ENCODE data around the gene CFAP97D1.
A peak's percentile ranks its signal among the peaks of the same experiment; 100 is the strongest.

The CFAP97D1 gene

DNA sequence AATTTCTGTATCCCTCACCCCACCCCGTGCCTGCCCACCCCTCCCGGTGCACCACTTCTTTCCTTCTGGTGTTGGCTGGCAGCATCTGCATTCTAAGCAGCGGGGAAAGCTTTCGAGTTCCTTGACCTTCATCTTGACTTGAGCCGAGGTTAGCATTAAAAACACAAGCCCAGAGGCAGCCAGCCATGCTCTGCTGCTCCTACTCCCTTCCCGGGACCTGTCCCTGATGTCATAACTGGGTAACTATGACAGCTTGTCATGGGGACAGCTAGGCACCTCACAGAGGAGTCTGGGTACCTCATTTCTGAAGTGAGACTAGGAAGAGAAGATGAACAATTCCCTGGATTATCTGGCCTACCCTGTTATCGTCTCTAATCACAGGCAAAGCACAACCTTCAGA lies at the start of gene CFAP97D1:
TSS of gene CFAP97D1 (plus strand) at position 301 of the 400 bp plus-strand sequence. CDS start at position 329, 28 bp downstream.
- DNase-seq (ENCODE audit: low read depth), result no peak
- peak within 1 kb of the TSS; percentile 85 for H3K4me3 ChIP-seq (ENCODE audit: low read depth, low read length)

- peak; percentile 38 for DNase-seq (ENCODE audit: low read depth)
These were observed 47.3 kb upstream of the CFAP97D1 start for GRCh38 chr17:43732958-43733357.

DNA sequence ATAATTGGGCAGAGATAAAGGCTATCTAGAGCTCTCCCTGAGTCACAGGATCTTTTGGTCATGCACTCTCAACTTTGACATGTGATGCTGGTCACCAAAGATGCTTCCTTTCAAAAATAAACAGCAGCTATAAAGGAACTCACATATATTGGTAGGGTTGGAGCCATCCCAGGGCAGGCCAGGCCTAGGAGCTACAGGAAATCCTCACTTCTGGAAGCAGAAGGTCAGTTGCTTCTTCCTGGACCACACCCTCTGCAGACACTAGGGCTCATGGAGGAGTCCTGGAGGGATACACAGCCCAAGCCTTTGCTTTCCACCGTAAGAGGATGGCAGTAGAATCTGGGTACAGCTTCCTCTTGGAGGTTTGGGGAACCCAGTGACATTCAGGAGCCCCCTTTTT lies 46.3 kb upstream of the CFAP97D1 start:
- no peak overlapping the region for H3K4me3 ChIP-seq (ENCODE audit: low read depth, low read length)
- no peak for DNase-seq (ENCODE audit: low read depth)

More at GRCh38 chr17:43732958-43733357, 47.3 kb upstream of the CFAP97D1 start:
- H3K4me3 ChIP-seq (ENCODE audit: low read depth, low read length), result no peak overlapping the region

DNA sequence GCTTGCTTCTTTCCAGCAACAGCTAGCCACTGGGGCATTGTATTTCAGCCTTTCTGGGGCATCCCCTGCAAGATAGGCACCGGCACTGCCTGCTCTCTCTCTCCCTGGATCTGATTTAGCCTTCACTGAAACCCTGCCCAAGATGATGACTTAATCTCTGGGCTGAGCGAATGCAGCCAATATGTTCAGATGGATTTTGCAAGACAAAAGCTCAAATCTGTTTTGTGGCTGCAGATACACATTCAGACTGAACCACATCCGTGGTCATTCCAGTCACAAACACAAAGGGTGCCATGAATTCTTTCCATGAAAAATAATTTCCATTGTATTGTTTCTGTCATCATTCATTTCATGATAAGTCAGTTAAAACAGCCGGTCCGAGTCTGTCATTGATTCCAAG lies 45.9 kb upstream of the CFAP97D1 start:
- H3K4me3 ChIP-seq (ENCODE audit: low read depth, low read length), result no peak overlapping the region
- DNase-seq (ENCODE audit: low read depth), result peak; percentile 43

DNA sequence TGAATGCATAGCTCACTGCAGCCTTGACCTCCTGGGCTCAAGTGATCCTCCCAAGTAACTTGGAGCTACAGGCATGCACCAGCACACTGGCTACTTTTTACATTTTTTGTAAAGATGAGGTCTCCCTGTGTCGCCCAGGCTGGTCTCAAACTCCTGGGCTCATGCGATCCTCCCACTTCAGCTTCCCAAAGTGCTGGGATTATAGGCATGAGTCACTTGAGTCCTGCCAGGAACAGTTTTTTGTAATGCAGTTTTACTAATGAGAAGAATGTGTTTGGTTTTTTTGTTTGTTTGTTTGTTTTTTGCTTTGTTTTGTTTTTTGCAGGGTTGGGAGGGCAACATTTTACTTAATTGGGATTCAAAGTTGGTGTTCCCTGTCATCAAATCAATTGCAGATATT lies 43.8 kb upstream of the CFAP97D1 start:
- DNase-seq (ENCODE audit: low read depth), result no peak
- no peak overlapping the region for H3K4me3 ChIP-seq (ENCODE audit: low read depth, low read length)

DNA sequence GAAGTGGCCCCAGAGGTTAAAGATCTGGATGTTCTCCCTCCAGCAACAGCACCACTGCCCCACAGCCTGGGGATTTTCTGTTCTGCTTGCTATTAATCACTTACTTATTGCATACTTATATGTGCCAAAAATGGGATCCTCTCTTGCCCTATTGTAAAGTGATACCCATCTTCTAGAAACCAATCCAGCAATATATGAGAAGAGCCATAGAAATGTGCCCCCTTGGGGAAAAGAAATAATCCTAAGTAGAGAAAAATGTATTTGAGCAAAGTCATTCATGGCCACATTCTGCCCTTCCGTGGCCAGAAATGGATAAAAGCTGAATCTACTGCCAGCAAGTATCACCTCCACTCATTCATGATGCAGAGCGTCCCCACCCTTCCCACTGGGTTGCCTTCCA lies 42.5 kb upstream of the CFAP97D1 start:
- H3K4me3 ChIP-seq (ENCODE audit: low read depth, low read length), result no peak overlapping the region

DNA sequence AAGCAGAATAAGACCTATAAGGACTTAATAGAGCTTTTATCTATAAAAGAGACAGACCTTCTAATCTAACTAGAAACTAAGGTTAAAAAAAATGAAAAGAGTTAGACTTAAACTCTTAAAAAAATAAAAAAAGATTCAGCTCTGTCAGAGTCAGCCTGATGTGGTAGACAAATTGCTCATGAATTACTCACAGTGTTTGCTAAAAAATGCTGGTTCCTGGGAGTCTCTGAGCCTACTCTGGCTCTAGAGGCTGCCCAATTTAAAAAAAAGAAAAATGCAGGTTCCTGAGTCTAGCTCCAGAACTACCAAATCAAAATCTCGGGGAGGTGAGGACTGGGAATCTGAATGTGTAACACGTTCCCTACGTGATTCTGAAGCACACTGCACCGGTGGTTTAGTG lies 39.7 kb upstream of the CFAP97D1 start:
- no peak for DNase-seq (ENCODE audit: low read depth)
- H3K4me3 ChIP-seq (ENCODE audit: low read depth, low read length), result no peak overlapping the region

More for the DNA sequence above, 42.5 kb upstream of the CFAP97D1 start:
- no peak for DNase-seq (ENCODE audit: low read depth)

DNA sequence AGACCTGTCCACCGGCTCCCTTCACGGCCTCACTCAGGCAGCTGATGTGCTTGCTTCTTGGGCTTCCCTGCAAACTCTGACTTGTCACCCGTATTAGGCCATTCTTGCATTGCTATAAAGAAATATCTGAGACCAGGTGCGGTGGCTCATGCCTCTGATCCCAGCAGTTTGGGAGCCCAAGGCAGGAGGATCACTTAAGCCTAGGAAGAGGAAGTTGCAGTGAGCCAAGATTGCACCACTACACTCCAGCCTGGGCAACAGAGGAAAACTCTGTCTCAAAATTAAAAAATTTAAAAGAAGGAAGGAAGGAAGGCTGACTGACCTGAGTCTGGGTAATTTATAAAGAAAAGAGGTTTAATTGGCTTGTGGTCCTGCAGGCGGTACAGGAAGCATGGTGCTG lies 38.6 kb upstream of the CFAP97D1 start:
- DNase-seq (ENCODE audit: low read depth), result no peak
- no peak overlapping the region for H3K4me3 ChIP-seq (ENCODE audit: low read depth, low read length)

DNA sequence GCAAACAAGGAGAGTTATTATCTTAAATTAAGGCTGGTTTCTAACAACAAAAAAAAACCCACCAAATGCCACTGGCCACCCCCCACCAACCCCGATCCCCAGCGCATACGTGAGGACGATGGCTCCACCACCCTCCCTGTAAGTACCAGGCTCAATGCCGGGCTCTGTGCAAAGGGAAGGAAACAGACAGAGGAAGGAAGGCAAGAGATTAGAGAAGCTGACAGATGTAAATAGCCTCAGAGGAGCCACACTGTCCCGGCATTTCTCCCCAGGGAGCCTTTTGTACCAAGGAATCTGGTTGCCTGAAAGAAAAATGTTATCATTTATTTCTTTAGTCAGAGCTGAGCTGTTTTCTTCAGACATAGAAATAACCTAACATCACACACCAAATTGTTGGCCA lies 34.7 kb upstream of the CFAP97D1 start:
- DNase-seq (ENCODE audit: low read depth), result no peak
- H3K4me3 ChIP-seq (ENCODE audit: low read depth, low read length), result no peak overlapping the region

- no peak for DNase-seq (ENCODE audit: low read depth)
- no peak overlapping the region for H3K4me3 ChIP-seq (ENCODE audit: low read depth, low read length)
These were observed 30.1 kb upstream of the CFAP97D1 start for GRCh38 chr17:43750153-43750552.

DNA sequence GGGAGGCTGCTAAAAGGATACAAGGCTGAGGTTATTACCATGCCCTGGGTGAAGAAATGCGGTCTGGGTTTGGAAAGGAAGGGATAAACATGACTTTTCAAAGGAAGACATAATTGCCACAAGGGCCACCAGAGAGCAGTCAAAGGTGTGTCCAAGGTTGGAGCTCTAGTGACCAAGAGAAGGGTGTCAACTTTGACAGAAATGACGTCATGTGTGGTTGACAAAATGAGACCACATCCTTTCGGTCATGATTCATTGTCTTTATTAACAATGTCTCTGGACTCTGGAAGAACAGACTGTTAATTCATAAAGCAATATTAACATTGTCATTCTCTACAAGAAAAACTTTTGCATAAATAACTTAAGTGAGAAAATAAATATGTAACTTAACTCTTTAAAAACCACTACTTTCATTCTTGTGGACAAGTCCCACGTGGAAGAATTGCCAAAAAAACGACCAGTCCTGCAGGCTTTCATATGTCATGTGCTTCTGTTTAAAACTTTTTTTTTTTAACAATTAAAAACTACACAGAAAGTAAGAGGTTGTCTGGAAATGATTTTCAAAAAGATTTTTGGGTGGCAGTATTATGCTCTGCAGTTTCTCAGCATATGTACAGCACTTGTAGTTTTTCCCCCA lies 26.6 kb upstream of the CFAP97D1 start:
- H3K4me3 ChIP-seq (ENCODE audit: low read depth, low read length), result no peak overlapping the region
- no peak for DNase-seq (ENCODE audit: low read depth)

- H3K4me3 ChIP-seq (ENCODE audit: low read depth, low read length), result peak overlapping the region; percentile 23
- no peak for DNase-seq (ENCODE audit: low read depth)
These were observed 25.3 kb upstream of the CFAP97D1 start for GRCh38 chr17:43754947-43755346.

DNA sequence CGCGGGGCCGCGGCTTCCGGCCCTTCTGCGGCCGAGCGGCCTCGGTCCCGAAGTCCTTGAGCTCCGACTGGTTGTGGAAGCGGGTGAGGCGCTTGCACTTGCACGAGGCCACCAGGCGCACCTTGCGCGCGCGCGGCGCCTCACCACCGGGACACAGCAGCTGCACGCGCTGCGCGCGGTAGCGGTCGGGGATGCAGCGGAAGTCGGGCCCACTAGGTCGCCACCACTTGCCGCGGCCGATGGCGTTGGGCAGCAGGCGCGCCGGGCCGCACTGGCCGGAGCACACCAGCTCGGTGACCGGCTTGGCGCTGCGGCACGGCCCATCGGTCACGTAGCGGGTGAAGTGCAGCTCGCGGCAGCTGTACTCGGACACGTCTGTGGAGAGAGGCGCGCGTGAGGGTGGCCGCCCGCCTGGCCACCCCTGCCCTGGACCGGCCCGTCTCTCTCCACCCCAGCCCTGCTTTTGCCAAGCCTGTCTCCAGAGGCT lies 24.8 kb upstream of the CFAP97D1 start:
- peak overlapping the region; percentile 23 for H3K4me3 ChIP-seq (ENCODE audit: low read depth, low read length)
- no peak for DNase-seq (ENCODE audit: low read depth)

DNA sequence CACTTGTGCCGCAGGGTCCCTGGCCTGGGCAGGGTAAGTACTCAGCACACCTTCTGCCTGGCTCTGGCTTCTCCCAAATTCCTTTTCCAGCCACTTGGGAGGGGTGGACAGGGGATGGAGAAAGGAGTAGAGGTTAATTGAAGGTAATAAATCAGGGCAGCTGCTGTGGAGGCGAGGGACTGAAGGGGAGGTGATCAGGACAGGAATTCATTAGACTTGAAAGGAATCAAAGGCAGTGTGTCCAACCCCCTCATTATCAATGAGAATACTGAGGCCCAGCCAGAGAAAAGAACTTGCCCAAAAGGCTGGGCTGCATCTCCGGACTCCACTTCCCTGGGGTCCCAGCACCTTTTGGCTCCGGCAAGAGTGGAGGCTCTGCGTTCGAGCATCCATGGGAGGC lies 24.0 kb upstream of the CFAP97D1 start:
- no peak for DNase-seq (ENCODE audit: low read depth)
- no peak overlapping the region for H3K4me3 ChIP-seq (ENCODE audit: low read depth, low read length)

DNA sequence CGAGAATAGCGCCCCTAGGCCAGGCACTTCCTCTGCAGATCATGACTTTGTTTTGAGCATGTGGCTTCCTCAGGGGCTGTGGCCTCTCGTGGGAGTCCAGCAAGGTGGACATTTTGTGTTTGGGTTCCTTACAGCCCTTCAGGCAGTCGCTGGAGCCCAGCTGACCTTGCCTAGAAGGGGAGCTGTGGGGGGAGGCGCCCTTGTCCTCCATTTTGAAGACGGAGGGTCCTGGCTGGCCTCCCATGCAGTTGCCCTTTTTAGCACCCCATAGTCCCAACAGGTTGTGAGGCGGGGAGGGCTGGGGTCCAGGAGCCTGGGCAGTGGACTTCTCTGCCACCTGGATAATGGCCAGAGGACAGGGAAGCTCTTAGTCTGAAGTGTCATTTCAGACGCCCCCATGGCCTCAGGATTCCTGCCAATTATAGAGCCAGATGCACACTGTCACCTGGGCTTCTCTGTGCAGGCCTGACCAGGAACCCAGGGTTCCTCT lies 23.0 kb upstream of the CFAP97D1 start:
- H3K4me3 ChIP-seq (ENCODE audit: low read depth, low read length), result no peak overlapping the region
- DNase-seq (ENCODE audit: low read depth), result no peak

DNA sequence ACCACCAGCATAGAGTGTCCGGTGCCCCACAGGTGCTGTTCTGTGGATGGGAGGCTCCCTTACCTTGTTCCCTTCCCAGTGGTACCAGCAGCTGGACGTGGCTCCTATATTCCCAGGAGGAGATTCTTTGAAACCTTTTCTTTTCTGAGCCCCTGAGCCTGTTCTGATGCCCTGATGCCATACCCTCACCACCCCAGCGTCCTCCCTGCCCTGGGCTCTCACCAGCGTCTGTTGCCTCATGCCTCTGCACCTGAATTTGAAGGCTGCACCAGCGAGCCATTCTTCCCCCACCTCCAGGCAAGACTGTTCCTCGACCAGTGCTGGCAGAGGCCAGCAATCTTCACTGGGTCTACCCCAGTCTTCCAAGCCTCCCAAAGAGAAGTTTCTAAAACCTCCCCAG lies 22.1 kb upstream of the CFAP97D1 start:
- no peak for DNase-seq (ENCODE audit: low read depth)
- no peak overlapping the region for H3K4me3 ChIP-seq (ENCODE audit: low read depth, low read length)

DNA sequence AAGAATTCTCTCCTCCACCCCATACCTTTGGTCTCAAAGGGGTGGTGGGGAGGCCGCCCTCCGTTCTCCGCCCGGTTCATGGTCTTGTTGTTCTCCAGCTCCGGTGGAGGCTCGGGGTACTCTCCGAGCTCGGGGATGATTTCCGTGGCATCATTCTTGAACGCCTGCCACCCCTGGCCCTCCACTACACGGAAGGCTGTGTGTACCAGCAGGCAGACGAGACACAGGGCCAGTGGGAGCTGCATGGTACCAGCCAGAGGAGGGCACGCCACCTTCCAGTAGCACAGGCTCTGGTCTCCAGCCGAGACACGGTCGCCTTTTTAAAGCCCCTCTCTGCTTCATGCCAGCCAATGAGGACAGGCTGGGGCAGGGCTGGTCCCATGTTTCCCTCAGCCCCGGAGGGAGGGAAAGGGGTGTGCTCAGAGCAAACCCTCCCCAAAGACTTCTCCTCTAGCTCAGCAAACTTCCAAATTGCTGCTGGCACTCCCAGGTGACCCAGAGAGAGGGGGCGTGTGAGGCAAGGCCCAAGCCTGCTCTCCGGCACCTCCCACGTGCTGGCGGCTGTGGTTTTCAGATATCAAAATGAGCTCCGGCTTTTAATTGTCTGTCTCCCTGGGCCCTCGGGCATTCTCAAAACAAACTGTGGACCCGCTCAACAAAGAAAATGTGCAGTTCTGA lies 21.6 kb upstream of the CFAP97D1 start, which contains the start of gene SOST:
TSS of gene SOST (minus strand) at position 295 of the 678 bp plus-strand sequence. CDS start at position 245, 50 bp downstream.
- H3K4me3 ChIP-seq (ENCODE audit: low read depth, low read length), result no peak within 1 kb of the TSS
- no peak for DNase-seq (ENCODE audit: low read depth)

DNA sequence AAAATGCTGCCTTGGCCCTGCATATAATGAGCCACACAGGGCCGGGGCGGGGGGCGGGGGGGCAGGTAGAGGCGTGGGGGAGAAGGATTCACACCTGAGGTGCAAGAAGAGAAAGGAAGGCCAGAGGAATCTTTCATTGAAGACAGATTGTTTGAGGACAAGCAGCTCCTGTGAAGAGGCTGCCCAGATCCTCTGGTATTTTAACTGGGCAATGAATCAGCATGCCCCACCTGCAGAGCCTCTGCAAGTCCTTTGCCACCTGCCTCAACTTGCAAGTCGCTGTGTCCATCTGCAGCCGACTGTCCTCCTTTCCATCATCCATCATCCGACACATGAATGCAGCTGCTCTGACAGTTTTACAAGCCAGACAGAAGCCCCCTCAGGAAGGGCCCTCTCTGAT lies 20.4 kb upstream of the CFAP97D1 start:
- no peak for DNase-seq (ENCODE audit: low read depth)
- no peak overlapping the region for H3K4me3 ChIP-seq (ENCODE audit: low read depth, low read length)

- no peak overlapping the region for H3K4me3 ChIP-seq (ENCODE audit: low read depth, low read length)
- DNase-seq (ENCODE audit: low read depth), result peak; percentile 58
These were observed 19.9 kb upstream of the CFAP97D1 start for GRCh38 chr17:43760254-43760852.

- H3K4me3 ChIP-seq (ENCODE audit: low read depth, low read length), result no peak overlapping the region
These were observed 13.7 kb upstream of the CFAP97D1 start for GRCh38 chr17:43766413-43767052.

More at GRCh38 chr17:43766413-43767052, 13.7 kb upstream of the CFAP97D1 start:
- no peak for DNase-seq (ENCODE audit: low read depth)

All from skeletal muscle cell (primary cell).